T follicular helper cell (primary cell): ENCODE data around the gene SNN.

Experiments used
- DNase-seq: peaks from one replicate; pipeline ENCODE4 v3.0.0-alpha.2; 2020; ENCODE audit warnings: low read depth

The SNN gene

DNA sequence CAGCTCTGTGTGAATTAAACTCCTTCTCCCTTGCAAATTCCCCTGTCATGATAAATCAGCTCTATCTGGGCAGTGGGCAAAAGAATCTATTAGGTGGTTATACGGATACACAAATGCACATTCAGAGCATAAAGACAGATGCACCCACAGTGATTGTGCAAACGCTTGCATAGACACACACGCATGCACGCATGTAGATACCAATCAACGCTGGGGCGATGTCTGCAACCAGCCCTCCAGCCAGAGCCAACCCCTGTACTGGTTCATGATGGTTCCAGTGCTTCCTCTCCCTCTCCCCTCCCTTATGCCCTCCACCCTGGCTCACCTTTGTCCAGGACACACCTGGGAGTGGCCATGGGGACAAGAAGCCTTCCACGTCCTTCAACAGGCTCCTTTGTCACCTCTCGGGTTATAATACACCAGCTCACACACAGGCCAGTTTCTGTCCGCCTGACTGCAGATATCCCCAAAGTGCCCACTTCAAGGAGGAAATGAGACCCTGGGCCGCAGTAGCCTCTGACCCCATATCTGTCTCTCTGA, 33.1 kb upstream of the SNN start:
- no peak for DNase-seq

DNA sequence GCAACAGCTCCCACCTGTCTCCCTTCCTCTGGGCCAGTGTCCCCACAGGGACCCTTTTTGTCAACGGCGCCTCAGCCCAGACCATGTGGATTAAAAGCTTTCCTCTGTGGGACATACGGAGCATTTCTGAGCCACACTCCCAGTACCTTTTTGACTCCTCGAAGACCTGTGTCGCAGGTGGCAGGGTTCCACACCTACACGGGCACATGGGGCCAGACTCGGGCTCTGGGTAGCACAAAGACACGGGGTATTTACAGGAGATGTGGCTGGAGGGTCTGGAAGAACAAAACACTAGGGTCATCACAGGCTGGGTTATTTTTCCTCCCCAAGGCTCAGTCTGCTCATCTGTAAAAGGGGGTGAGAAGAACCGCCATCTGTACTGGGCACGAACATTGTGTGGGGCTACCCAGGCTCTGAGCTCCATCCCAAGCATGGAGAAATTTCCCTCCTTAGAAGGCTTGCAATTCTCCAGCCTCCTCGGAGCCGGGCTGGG, 32.5 kb upstream of the SNN start:
- no peak for DNase-seq

DNA sequence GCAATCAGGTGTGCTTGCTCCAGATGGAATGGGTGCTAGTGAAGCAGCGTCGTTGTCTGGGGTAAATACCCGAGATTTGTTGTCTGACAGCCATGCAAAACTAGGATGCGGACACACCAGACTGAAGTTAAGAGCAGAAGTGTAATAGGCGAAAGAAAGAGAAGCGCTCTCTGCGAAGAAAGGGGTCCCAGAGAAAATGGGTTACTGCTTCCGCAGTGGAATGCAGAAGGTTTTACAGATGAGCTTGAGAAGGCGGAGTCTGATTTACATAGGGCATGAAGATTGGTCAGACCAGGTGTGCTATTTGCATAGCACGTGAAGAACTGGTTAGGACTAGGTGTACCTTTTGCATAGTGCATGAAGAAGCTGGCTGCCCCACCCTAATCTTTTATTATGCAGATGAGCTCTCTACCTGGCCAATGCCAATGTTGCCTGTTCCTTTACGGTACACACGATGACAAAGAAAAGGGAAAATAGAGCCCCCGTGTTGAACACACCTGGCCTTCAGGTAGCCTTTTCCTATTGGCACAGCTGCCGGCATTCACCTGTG, 32.0 kb upstream of the SNN start:
- DNase-seq: no peak

DNA sequence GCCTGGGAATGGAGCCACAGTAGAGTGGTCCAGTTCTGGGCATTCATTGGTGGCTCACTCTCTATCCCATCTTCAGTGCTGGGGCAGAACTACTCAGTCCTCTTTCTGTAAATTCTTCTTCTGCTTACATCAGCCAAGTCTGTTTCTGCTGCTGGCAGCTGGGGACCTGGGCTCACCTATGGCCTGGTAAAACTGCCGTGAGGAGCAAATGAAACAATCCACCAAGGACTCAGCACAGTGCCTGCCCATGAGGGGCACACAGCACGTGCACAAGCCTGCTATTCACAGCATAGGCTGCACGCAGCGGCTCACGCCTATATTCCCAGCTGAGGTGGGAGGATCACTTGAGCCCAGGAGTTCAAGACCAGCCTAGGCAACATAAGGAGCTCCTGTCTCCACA, 30.9 kb upstream of the SNN start:
- no peak for DNase-seq

DNA sequence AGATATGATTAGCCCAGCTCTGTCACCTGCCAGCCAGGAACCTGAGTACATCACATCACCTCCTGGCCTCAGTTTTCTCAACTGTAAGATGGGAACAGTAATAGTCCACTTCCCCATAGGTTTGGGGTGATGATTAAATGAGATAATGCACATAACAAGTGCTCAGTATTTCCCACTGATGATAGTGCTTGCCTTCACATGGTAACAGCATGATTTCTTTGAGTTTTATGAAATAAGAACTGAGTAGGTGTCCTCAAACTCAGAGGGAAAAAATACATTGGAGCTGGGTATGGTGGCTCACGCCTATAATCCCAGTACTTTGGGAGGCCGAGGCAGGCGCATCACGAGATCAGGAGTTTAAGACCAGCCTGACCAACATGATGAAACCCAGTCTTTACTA, 30.1 kb upstream of the SNN start:
- no peak for DNase-seq

DNA sequence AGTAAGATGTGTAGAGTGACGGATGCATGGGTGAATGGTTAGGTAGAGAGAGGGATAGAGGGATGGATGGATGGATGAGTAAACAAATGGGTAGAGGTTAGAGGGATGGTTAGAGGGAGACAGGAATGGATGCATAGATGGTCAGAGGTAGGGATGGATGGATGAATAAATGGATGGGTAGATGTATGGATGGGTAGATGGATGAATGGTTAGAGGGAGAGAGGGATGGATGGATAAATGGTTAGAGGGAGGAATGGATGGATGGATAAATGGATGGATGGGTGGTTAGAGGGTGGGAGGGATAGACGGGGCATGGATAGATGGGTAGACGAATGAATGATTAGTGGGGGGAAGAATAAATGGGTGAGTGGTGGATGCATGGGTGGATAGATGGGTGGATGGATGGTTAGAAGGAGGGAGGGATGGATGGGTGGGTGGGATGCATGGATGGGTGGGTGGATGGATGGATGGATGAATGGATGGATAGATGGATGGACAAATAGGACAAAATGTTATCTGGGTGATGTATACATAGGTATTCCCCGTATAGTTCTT, 29.2 kb upstream of the SNN start:
- DNase-seq: no peak

DNA sequence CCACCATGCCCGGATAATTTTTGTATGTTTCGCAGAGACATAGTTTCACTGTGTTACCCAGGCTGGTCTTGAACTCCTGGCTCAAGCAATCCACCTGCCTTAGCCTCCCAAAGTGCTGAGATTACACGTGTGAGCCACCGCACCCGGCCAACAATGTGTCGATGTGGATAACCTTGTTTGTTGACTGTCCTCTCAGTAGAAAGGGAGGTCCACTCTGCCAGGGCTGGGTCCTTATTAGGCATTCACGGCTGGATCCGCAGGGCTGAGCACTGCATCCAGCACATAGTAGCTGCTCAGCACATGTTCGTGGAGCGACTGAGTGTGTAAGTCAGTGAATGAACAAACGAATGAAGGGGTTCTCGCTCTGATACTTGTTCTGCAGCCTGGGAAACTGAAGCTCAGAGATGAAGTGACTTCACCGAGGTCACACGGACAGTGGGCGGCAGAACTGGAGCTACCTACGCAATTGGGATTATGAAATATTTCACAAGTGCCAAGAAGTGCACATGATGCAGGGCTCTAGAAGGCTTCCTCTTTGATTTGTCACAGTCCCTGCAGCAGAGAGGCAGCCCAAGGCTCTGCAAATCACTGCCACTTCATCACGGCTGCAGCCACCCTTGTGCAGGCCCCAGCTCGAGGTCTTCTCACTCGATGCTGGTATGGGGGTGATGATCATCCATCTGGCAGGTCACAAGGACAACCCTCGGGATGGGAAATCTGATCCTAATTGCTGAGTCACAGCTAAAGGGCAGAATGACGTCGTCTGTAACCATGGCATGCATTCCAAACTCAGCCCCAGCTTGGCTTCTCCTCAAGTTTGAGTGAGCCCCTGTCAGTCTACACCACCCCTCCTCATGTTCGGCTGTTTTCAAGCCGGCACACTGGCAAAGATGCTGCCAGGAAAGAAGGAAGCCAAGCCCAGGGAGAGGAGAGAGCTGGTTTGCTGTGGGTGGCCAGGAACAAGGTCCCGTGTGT, 28.0 kb upstream of the SNN start:
- DNase-seq: no peak

DNA sequence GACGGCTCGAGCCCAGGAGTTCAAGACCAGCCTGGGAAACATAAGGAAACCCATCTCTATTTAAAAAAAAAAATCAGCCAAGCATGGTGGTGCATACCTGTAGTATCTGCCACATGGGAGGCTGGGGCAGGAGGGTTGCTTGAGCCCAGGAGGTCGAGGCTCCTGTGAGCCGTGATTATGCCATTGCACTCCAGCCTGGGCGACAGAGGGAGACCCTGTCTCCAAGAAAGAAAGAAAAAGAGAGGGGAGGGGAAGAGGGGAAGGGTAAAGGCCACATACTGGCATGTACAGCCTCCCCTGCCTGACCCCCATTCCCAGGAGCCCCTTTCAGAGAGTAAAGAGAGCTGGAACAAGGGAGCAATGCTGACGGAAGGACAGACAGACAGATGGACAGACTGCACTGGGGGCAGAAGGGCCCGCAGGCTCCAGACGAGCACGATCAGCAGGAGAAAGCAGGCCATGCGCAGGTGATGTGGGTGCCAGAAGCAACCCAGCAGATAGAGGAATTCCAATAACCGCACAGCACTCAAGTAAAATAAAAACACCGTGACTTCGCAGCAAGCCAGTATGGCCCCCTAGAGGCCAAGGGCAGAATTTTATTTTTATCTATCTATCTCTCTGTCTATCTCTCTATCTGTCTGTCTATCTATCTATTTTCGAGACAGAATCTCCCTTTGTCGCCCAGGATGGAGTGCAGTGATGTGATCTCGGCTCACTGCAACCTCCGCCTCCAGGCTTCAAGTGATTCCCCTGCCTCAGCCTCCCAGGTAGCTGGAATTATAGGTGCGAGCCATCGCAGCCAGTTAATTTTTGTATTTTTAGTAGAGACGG, 27.1 kb upstream of the SNN start:
- DNase-seq: peak; percentile 18

DNA sequence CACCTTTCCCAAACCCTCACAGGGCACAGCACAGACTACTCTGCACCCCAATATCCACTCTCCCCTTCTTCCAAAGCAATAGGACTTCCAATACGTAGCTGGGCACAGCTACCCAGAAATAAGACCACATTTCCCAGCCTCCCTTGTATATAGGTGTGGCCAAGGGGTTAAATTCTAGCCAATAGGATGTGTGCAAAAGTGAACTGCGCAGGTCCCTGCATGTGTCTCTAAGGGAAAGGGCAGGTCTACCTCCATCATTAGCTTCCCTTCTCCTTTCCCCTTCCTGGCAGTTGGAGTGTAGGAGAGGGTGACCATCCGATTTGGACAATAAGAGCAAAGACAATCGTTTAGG, 25.5 kb upstream of the SNN start:
- no peak for DNase-seq

DNA sequence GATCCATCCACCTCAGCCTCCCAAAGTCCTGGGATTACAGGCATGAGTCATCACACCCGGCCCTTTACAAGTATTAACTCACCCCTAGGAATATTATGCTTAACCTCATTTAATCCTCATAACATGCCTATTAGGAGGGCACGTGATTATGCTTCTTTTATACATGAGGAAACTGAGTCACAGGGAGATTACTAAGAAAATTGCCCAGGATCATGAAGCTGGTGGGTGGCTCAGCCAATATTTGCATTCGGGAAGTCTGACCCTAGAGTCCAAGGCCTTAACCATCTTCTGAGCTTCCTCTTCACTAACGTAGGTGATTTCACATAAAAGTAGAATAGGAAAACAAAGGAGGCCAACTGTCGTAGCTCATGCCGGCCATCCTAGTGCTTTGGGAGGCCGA, 19.0 kb upstream of the SNN start:
- DNase-seq: no peak

DNA sequence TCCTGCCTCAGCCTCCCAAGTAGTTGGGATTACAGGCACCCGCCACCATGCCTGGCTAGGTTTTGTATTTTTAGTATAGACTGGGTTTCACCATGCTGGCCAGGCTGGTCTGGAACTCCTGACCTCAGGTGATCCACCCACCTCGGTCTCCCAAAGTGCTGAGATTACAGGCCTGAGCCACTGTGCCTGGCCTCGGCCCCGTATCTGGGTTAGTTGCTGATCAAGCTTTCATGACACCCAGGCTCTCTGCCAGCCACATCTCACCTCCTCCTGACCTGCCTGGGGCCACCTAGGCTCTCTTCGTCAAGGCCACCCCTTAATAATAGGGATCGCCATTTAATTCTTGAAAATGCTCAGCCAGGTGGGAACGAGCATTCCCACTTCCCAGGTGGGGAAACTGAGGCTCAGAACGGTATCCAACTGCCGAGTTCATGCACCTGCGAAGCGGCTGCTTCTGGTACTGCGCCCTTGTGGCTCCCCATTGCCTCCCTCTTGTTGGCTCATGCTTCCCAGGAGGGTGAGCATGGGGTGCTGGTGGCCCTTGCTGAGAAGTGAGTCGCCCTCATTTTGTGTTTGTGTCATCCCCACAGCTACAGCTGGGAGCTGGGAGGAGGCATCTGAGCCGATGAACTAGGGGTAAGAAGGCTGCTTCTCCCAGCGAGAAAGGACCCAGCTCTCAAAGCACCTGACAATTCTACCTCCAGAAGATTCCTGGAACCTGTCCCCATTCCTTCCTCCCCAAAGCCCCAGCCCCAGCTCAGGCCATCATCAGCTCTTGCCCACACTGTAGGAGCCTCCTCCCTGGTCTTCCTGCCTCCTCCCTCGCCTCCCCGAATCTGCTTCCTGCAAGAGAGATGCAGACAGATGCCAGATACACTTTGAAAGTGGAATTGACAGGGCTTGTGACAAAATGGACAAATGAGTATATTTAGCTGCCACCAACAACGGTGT, 17.3 kb upstream of the SNN start:
- no peak for DNase-seq

DNA sequence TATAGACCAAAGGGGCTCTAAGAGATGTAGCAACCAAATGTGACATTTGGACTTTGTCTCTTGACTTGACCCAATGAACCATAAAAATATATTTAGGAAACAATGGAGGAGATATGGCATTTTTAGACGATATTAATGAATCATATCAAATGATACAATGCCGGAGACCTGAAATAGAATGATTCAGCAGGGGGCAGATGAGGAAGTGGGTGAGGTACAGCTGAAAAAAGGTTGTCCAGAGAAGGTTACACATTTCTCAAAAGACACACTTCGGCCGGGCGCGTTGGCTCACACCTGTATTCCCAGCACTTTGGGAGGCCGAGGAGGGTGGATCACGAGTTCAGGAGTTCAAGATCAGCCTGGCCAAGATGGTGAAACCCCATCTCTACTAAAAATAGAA, 16.5 kb upstream of the SNN start:
- no peak for DNase-seq

DNA sequence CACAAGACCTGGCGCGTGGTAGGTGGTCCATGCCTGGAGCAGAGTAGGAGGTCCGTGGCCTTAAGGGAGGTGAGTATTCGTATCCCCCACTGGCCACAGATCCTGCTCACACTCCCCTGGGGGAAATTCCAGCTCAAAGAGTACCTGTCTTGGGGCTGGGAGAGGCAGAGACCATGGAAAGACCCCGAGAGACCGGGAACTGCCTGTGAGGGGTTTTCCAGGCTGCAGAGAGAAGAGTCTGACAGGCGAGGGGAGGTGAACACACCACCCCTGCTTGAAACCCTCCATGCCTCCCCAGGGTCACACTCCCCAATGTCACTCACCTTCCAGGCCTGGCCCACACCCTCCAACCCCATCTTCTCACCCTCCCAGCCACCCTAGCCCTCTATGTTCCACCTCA, 12.6 kb upstream of the SNN start:
- DNase-seq: no peak

DNA sequence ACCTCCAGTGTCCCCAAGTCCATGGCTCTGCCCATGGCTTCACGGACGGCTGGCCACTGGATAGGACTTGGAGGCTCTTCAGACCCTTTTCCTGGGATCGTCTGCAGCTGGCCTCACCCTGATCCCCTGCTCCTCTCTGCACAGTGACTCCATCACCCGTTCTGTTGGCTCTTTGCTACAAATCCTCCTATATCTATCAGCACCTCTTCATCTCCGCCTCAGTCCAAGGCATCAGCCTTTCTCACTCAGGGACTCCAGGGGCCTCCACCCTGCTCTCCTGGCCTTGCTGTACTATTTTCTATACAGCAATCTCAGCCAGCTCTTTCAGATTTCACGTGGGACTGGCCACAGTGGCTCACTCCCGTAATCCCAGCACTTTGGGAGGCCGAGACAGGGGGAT, 10.7 kb upstream of the SNN start:
- DNase-seq: no peak

DNA sequence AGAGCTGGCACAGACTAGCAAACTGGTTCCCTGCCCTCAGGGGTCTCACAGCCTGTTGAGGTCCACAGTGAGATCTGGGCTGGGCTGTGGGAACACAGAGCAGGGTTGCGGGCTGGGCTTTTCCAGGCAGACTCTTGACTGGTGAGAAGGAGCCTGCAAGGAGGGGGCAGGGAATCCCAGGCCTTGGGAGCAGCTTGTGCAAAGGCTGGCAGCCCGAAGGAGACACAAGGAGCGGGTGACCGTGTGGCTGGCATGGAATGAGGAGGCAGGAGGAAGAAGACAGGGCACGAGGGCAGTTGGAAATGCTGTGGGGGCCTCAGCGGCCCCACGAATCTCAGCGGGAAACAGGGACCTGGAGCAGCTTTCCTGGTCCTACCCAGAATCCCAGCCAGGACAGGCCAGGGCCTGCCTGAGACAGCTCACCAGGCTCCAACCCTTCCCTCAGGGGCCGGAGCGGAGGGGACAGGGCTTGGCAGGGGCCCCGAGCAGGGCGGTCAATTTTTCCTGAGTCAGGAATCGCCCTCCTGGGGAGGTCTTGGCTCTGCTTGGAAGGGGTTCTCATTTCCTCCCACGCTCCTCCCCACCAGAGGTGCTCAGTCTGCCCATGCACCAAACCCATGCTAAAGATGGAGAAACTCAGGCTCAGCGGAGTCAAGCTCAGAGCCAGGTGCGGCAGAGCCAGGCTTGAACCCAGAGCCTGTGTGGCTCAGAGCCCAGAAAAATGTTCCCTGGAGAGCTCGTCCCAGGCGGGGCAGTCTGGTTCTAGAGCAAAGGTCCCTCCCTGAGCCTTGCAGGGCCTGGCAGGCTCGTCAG, 9.2 kb upstream of the SNN start:
- no peak for DNase-seq

DNA sequence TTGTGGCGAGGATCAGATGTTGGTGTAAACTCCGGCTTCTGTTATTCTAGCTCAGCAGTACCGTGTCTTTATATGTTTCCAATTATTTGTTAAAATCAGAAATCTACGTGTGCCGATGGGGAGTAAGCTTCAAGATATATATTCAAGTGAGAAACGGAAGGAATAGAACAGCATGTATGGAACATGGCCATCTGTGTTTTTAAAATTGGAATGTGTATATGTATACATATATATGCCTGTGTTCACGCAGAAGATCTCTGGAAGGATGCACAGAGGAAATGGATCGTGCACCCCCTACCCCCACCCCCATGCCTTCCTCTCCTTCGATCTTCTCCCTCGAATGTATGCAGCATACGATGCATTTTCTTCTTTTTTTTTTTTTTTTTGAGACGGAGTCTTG, 7.7 kb upstream of the SNN start:
- no peak for DNase-seq

DNA sequence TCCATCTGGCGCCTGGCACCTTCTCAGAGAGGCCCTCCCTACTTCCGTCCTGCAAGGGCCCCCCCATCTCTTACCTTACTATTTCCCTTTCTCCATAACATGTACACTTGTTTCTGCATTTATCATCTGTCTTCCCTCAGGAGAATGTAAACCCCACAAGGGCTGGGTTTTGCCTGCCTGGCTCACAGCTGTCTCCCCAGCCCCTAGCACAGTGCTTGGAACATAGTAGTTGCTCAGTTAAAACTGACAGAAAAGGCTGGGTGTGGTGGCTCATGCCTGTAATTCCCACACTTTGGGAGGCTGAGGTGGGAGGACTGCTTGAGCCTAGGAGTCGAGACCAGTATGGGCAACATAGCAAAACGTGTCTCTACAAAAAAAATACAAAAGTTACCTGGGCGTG, 5.7 kb upstream of the SNN start:
- no peak for DNase-seq

DNA sequence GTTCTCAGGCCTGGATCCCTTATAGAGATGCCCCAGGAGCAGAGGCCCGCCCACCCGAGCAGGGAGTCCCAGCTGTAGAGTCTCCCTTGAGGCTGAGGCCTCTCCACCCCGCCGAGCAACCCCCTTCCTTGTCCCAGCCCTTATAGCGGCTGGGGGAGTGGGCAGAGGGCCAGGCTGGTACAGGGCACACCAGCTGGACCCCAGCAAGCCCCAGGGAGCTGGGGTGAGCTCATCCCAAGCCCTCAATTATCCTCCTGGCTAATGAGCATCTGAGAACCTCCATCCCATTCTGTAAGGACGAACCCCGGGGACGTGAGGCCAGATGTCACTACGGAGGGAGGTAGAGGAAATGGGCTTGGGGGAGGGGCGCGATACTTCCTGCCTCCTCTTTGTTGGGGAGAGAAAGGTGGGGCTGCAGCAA, 3.2 kb upstream of the SNN start:
- DNase-seq: no peak

DNA sequence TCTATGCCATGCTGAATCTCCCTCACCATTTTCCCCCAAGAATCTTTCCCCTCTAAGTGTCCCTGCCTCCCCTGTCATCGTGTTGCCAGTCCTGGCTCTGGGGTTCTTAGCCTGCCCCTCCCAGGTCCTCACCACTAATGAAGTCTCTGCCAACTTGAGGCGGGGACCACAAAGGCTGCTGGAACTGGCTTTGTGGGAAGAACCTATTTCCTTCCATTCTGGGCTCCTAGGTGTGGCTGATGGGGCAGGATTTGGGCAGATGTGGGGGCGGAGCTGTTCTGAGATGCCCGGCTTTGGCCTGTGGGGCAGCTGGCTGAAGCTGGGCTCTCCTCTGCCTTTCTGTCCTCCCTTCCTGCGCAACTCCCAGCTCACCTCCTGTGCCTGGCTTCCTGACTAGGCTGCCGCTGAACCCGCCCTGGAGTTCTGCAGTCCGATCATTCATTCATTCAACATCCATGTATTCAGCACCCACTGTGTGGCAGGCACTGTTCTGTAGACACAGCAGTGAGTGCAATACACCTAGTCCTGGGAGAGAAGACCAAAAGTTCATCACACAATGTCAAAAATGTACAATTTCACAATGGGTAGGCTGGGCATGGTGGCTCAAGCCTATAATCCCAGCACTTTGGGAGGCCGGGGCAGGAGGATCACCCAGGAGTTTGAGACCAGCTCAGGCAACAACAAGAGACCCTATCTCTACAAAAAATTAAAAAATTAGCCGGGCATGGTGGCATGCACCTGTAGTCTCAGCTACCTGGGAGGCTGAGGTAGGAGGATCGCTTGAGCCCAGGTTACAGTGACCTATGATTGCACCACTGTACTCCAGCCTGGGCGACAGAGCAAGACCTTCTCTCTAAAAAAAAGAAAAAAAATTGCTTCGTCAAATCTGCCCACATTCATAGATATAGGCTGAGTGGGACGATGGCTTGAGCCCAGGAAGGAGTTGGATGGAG, 1.9 kb upstream of the SNN start:
- DNase-seq: no peak
